Measurements from ENCODE around the gene HOXB1. TPM values are rescaled to one million over a fixed set of nuclear protein-coding genes. Genes with fewer than 3 reads are reported as not detected.

Gene HOXB1
- total RNA-seq, 1 donor from 2014 or later: not detected

- no peak for TF ChIP-seq CTCF (IDR thresholded peaks at IDR 0.05)
- H3K36me3 Mint-ChIP-seq (ENCODE audit: unreplicated experiment): no peaks in the 10 kb centered on the region
- peaks cover 43% of the 10 kb centered on the region for H3K27me3 Mint-ChIP-seq (ENCODE audit: unreplicated experiment)
- no peaks in the 10 kb centered on the region for H3K9me3 Mint-ChIP-seq (ENCODE audit: unreplicated experiment)
- H3K4me1 Mint-ChIP-seq (ENCODE audit: unreplicated experiment): no peaks in the 10 kb centered on the region
- no peak for DNase-seq (ENCODE audit: extremely low spot score, unreplicated experiment)
- H3K4me3 Mint-ChIP-seq (ENCODE audit: unreplicated experiment): no peak overlapping the region
- H3K27ac Mint-ChIP-seq (ENCODE audit: unreplicated experiment): no peak overlapping the region
Observed at GRCh38 chr17:48564188-48565021, 33.6 kb upstream of the HOXB1 start.

GRCh38 chr17:48563867-48564187 lies 33.0 kb upstream of the HOXB1 start:
- H3K27me3 Mint-ChIP-seq (ENCODE audit: unreplicated experiment): peaks cover 48% of the 10 kb centered on the region
- no peaks in the 10 kb centered on the region for H3K4me1 Mint-ChIP-seq (ENCODE audit: unreplicated experiment)
- TF ChIP-seq CTCF (IDR thresholded peaks at IDR 0.05): no peak
- H3K36me3 Mint-ChIP-seq (ENCODE audit: unreplicated experiment): no peaks in the 10 kb centered on the region
- DNase-seq (ENCODE audit: extremely low spot score, unreplicated experiment): no peak
- no peak overlapping the region for H3K27ac Mint-ChIP-seq (ENCODE audit: unreplicated experiment)
- no peaks in the 10 kb centered on the region for H3K9me3 Mint-ChIP-seq (ENCODE audit: unreplicated experiment)
- no peak overlapping the region for H3K4me3 Mint-ChIP-seq (ENCODE audit: unreplicated experiment)

- Mint-ChIP-seq H3K36me3 (ENCODE audit: unreplicated experiment) (no peaks in the 10 kb centered on the region), H3K4me3 (ENCODE audit: unreplicated experiment) (no peak overlapping the region), H3K27ac (ENCODE audit: unreplicated experiment) (no peak overlapping the region), H3K9me3 (ENCODE audit: unreplicated experiment) (no peaks in the 10 kb centered on the region), H3K27me3 (ENCODE audit: unreplicated experiment) (peaks cover 53% of the 10 kb centered on the region), H3K4me1 (ENCODE audit: unreplicated experiment) (no peaks in the 10 kb centered on the region)
- no peak for TF ChIP-seq CTCF (IDR thresholded peaks at IDR 0.05)
- DNase-seq (ENCODE audit: extremely low spot score, unreplicated experiment): no peak
Observed at GRCh38 chr17:48563385-48563838, 32.6 kb upstream of the HOXB1 start.

- Mint-ChIP-seq H3K9me3 (ENCODE audit: unreplicated experiment) (no peaks in the 10 kb centered on the region), H3K27ac (ENCODE audit: unreplicated experiment) (no peak overlapping the region), H3K4me3 (ENCODE audit: unreplicated experiment) (no peak overlapping the region), H3K4me1 (ENCODE audit: unreplicated experiment) (no peaks in the 10 kb centered on the region), H3K36me3 (ENCODE audit: unreplicated experiment) (no peaks in the 10 kb centered on the region), H3K27me3 (ENCODE audit: unreplicated experiment) (peaks cover 57% of the 10 kb centered on the region)
- no peak for DNase-seq (ENCODE audit: extremely low spot score, unreplicated experiment)
- TF ChIP-seq CTCF (IDR thresholded peaks at IDR 0.05): no peak
Observed at GRCh38 chr17:48562934-48563333, 32.1 kb upstream of the HOXB1 start.

GRCh38 chr17:48561884-48562810 lies 31.3 kb upstream of the HOXB1 start:
- no peaks in the 10 kb centered on the region for H3K36me3 Mint-ChIP-seq (ENCODE audit: unreplicated experiment)
- no peak for DNase-seq (ENCODE audit: extremely low spot score, unreplicated experiment)
- H3K4me3 Mint-ChIP-seq (ENCODE audit: unreplicated experiment): no peak overlapping the region
- no peaks in the 10 kb centered on the region for H3K9me3 Mint-ChIP-seq (ENCODE audit: unreplicated experiment)
- peaks cover 65% of the 10 kb centered on the region for H3K27me3 Mint-ChIP-seq (ENCODE audit: unreplicated experiment)
- TF ChIP-seq CTCF (IDR thresholded peaks at IDR 0.05): no peak
- no peaks in the 10 kb centered on the region for H3K4me1 Mint-ChIP-seq (ENCODE audit: unreplicated experiment)
- no peak overlapping the region for H3K27ac Mint-ChIP-seq (ENCODE audit: unreplicated experiment)

All from osteocyte (in vitro differentiated cells).